Glomerular visceral epithelial cell (primary cell): ENCODE data around the gene AGAP1.
A peak's percentile ranks its signal among the peaks of the same experiment; 100 is the strongest.

Source experiments
- DNase-seq: peaks from one replicate; pipeline ENCODE4 v3.0.0-alpha.2; 2016; ENCODE audit errors: extremely low spot score

The AGAP1 gene

DNA sequence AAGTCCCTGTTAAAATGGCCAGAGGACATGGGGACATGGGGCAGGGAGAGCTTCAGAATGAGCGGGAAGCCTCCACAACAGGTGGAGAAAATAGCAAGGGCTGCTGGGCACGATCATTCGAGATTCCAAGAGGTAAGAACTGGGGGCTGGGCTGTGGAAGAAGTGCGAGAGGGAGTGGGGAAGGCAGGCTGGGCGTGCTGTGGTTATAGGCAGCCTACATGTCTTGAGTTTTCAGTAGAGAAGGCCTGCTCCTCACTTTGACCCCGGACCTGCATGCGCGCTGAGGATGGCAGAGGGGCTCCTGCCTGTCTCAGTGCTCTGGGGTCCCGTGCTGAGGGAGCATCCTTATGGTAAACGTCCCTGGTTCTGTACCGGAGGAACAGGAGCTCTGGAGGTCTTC, 115.5 kb downstream of the AGAP1 start:
- no peak for DNase-seq

DNA sequence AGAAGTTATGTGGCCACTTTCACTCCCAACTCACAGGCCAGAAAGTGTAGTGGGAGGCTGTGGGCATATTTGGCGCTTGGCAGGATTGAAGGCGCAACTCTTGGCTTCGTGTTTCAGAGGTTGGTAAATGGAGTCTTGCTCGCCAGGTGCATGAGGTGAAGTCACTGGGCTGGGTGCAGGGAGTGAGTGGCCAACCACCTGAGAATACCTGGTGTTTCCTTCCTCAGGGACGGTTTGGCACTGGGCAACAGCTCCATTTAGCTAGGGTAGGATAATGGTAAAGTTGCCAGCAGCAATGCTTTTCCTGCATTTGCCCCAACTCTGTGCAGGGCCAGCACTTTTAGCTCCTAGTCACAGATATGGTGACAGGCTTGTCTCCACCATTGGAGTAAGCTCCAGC, 115.9 kb downstream of the AGAP1 start:
- no peak for DNase-seq

DNA sequence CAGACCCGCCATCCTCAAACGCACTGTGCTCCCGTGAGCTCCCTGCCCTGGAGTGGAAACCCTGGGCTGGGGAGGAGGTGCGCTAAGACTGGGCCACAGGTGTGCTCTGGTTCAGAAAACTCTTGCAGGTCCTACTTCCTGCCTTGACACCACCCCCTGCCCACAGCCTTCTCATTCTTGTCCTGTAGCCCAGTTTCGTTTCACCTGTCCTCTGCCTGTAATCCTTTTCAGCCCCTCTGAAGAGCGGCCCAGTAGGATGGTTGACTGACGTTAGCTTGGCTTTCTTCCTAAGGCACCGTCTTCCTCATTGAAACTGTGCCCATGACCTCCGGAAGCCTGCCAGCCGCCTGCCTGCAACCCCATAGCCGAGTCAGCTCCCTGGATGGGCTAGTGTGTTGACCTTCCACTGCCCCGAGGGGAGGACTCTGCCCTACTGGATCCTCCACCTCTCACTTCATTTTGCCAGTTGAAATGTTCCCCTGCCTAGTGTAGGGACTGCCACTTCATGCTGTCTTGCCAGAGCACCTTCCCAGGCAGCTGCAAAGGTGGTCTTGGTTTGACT, 116.9 kb downstream of the AGAP1 start:
- no peak for DNase-seq

DNA sequence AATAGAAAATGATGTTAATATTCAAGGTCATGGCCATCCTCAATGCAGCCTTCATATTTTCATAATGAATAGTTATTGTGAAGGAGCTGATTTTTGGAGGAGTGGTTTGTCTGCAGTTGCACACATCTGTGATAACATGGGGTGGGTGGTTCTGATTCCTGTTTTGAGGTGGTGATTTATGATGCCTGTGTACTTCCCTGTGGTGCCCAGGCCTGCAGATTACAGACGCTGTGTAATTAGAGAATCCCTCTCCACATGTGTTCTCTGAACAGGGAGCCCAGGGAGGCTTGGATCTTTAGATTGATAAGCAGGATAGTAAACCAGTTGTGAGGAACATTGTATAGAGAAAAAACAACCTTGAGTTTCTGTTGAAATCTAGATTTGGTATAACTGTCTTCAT, 117.5 kb downstream of the AGAP1 start:
- no peak for DNase-seq

DNA sequence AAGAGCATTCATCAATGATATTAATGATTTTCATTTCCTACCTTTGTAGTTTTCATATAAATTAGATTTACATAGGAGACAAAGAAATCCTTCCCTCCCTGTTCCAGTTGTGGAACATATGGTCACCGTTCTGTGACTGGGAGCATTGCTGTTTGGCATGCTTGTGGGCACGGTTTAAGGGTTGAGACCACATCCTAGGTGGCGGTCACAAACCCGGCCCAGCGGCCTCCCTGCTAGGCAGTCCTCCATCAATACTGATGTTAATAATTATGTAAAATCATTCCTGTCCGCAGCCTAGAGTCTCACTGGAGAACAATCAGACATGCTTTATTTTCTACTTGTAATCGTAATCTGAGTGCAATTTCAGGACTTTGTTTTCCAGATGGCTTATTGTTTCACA, 117.9 kb downstream of the AGAP1 start:
- no peak for DNase-seq

DNA sequence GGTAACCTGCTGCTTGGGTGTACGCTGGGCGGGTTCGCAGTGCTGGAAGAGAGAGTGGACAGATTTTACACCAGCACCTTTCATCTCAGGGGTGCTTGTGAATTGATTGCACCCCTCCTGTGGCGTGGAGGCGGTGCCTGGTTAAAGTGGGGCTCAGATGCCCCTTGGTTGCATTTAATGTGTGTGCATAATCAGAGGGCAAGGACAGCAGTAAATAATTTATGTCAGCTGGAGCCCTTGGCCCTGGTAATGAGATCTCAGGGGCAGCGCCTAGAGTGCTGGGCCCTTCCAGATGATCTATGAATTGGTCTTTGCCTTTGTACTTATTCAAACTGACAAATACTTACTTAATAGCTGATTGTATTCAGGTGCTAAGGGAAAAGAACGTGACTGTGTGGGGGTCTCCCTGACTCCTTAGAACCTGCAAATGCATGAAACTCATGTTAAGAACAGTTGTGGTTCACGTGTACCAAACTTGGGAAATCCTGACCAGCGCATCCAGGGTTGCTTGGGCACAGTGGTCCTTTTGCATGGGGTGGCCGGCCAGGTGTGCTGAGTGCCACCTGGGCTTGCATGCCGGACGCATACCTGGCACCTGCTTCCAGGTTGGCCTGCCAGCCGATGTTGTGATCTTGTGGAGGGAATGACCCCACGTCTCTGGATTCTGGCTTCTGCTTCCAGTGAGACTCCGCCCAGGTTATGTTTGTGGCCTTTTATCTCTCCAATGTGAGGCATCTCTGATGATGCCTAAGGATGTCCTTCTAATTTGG, 118.5 kb downstream of the AGAP1 start:
- DNase-seq, result no peak

DNA sequence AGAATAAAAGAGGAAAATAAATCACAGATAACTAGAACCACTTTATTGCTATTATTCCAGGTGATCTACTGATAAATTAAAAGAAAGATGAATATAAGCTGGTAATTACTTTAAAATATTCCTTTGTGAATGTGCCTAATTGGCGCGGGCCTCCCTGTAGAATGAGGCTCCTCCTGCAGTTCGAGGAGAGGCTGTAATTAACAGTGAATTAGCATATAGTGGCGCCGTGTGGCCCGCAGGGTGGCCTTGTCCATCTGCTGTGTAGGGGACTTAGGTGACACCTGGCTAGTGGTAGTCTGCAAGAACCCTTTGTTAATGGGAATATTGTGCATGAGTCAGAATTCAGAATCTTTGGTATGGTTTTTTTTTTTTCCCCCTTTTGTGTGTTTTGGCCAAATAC, 119.8 kb downstream of the AGAP1 start:
- no peak for DNase-seq

DNA sequence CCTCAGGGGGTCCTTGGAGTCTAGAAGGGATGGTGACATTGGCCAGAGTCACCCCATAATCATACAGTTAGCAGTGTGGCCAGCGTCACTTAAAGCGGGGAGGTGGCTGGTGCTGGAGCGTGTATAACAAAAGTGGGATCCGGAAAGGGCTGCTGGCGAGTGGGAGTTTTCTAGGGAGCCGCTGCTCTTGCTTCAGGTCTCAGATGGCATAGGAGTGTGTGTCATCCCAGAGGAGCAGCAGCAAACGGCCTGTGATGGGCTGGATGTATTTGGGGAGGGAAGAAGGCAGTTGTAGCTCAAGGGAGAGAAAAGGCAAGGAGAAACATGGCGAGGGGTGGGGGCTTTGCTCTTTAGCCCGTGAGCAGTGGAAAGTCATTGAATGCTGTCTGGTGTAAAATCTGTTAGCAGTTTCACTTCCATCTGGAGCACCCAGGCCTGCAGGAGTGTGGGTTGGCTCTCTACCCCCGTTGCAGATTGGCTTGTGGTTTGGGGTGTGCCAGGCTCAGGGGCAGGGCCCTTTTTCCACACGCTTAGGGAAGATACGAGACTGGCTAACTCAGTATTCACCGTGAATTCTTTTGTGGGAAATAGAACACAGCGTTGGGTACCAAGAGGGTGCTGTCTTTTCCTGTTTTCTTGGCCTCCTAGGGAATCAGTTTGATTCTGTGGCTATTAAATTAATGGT, 120.5 kb downstream of the AGAP1 start:
- DNase-seq, result no peak

DNA sequence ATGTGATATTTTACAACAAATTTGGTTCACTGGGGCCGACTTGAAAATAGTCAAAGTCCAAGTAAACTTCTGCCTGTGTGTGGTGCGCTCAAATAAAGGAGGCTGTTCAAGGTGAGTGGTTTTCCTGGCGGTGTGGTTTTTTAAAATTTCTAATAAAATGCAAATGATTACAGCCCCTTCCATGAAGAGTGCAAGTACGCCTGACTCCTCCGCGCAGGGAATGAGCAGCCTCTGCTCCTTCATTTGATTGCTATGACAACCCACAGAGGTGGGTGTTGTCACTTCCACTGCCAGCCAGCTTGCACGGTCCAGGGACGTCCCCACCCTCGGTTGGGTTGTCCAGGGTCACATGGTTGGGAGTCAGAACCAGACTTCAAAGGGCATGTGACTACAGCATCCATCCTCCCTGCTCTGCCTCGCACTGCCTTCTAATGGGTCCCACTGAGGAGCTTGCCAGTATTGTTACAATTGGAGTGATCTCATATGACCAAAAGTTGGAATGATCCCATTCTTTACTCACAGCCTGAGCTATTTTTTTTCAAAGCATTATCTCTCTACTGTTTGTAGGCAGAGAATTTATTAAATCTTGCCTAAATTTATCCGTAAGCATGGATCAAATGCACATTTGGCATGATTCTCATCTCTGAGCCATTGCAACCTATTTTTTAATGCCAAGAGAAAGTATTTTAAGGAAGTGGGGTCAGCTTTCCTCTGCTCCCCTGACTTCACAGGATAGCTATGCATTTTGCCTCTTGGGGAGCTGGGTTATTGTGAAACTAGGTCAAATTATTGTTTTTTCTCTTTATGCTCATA, 121.3 kb downstream of the AGAP1 start:
- no peak for DNase-seq

DNA sequence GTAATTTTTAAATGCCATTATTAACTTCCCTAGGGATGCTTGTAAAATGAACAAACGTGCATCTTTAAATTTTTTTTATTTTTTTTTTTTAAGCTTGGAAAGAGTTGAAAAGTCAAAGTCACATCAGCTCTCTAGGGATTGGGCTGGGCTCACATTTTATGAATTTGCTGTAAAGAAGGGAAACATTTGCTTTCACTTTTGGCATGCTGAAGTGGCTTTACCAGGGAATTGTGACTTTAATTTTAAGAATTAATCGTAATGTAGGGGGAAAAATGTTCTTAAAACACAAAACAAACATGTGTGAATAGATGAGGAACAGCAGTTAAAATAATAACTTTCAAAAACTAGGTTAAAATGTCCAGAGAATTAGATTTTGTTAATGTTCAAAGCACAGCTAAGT, 123.0 kb downstream of the AGAP1 start:
- no peak for DNase-seq

DNA sequence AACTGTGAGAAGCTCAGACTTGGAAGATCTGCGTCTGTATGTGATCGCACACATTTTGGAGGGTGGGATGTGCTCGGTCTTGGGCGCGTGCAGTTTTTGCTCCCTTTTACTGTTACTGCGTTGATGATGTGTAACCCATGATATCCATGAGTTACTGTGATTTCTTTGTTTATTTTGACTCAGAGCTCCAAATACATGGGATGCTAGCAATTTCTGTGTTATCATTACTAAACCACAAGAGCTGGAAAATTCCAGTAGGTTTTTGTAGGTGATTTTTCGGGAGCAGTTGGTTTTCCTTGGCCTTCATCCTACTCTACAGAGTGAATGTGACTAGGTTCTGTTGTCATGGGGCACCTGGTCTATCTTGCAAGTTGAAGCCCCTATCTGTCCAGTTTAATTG, 124.2 kb downstream of the AGAP1 start:
- peak; percentile 38 for DNase-seq

DNA sequence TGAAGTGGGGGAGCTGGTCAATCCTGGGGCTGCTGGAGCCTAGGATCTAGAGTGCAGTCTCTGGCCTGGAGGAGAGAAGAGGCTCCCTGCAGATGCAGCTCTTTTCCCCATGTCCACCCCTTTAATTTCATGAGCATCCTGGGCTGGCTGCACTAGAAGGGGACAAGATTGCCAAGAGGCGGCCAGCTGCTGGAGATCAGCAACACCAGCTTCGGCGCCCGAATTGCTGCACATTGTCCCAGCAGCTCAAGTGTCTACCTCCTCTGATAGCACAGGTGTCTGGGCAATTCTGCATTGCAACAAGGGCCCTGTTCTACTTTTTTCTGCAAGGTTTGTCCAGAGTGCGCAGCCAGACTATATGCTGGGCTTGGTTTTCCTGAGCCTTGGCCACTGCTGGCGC, 125.7 kb downstream of the AGAP1 start:
- DNase-seq, result no peak

DNA sequence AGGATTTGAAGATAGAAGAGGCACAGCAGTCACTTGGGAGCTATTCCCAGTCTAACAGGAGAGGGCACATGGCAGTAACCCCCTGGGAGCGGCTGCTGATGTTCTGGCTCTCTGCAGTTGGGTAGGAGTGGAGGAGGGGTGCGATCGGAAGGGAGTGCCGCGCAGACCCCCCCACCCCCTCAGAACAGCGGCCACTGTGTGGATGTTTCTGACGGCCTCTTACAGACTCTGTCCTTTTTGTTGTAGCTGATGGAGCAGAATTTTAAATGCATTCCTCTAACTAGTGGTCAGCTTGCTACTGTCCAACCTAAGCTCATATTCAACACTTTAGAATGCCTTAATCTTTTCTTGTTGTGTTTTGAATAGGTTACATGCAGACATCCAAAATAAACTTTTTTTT, 127.9 kb downstream of the AGAP1 start:
- no peak for DNase-seq

DNA sequence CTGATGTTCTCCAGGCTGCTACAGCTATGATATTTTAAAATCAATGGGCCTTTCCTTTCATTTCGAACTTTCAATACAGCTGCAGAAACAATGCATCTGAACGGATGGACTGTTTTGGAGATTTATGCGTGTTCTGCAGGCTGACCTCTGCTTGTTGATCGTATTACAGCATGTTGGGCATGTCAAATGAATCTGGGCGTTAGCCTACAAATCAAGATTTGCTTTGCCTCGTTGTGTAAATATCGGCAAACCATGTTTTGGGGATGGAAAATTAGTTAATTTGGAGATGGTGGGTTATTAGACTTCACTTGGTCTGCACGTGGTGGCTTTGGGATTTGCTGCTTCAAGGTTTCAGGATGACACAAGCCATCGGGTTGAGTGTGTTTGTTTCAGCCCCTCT, 129.3 kb downstream of the AGAP1 start:
- no peak for DNase-seq

DNA sequence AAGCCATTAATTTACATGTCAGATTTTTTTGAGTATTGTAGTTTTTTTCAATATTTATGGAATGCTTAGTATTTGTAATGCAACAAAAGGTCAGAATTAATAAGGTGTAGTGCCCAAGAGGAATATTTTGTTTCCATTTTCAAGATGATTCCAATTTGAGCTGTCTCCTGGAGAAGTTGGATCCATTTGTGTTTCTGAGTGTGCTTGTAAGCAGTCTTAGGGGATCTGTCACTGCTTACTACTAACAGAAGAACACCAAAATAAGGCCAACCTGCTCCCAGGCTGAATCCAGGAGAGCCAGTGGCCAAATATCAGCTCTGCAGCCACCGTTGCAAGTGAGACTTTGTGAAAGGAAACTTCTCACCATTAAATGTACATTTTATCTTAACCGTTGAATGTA, 129.9 kb downstream of the AGAP1 start:
- no peak for DNase-seq

DNA sequence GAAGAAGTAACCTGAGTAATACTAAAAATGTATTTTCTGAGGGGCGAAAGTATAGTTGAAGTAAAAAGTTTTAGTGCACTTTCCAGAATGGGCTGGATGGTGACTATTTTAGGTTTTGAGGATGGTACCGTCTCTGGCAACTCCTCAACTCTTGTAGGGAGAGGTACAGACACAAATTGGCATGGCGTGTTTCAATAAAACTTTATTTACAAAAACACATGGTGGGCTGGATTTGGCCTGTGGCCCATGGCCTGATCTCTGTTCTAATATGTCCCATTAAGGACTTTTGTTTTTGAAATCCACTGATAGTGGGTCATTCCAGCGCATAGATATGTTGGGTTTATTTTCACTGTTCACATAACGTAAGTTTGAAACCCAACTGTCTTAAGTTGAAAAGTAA, 132.8 kb downstream of the AGAP1 start:
- no peak for DNase-seq

DNA sequence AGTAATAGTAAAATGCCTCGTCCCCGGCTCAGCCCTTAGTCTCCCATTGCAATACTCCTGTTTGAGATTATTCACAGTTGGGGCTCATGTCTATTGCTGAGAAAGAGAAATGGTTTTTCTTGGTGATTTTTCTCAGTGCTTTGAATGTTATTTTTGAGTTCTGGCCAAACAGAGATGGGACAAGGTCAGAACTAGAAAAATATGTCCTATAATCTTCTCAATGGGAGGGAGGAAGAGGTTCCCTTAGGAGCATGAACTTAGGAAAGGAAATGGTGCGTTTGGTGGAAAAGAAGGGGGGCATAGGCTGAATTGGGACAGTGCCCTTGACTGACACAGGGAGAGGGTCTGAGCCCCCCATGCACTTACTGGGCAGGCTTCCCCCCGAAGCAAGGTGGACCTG, 133.8 kb downstream of the AGAP1 start:
- no peak for DNase-seq

DNA sequence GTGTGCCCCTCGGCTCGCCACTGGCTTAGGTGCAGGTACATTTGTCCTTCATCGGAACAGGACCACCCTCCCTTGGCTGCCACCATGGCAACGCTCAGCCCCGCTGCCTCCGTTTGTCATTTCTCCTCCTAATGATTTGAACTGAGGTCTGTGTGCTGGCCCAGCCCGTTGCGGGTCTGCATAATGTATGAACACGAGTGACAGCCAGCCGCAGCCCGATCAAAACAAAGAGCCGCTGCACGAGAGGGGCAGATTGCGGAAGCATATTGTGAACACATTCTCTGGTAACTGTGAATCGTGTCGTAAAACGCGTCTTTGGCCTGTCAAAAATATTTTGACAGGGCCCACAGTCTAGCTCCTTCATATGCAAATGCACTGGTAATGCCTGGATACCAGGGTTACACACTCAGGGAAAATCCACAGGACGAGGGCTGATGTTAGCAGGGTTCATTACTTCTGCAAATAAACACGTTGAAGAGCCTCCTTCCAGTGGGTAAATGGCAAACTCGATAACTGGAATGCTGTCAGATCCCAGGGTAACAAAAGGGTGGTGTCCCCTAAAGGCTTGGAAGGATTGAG, 137.0 kb downstream of the AGAP1 start:
- no peak for DNase-seq

DNA sequence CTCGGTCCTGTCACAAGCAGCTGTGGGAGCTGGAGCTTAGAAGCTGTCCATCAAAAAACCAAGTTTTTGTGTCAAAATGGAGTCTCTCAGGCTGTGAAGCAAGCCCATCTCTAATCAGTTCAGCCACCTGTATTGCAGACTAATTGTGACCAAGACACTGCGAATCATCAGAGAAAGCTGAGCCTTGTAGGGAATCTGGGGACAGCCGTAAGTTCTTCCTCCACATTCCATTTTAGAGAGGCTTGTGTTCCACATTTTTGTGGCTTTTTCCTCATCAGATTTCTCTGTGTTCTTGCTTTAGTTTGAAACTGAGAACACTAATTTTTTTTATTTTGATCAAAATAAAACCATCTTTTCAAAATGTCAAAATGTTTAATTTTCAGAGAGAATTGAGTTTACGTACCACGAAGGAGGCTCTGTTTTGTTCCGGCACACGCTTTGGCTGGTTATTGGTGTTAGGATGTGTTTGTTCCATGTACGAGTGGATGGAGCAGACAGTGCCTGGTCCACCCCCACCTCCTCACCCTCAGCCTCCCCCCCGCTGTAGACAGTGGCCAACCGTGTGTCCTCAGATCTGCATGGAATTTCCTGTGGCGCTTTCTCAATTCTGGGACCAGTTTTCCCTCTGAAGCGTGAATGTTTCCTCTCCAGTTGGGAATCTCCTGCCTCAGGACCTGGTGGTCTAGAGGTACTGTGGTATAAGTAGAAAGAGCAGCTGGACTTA, 140.8 kb downstream of the AGAP1 start:
- DNase-seq, result peak; percentile 41

DNA sequence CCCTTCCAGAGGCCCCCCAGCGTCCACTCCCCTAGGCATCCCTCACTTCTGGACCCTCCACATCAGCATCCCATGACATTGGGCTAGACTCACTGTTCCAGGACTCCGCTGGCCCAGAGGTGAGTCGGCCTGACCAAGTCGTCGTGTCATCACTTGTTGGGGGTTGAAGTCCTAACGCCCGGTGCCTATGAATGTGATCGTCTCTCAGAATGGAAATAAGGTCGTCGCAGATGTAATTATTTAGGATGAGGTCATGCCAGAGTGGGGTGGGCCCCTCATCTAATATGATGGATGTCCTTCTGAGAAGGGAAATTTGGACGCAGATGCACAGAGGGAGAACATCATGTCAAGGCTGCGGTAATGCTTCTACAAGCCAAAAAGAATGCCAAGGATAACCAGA, 142.7 kb downstream of the AGAP1 start:
- DNase-seq, result no peak

DNA sequence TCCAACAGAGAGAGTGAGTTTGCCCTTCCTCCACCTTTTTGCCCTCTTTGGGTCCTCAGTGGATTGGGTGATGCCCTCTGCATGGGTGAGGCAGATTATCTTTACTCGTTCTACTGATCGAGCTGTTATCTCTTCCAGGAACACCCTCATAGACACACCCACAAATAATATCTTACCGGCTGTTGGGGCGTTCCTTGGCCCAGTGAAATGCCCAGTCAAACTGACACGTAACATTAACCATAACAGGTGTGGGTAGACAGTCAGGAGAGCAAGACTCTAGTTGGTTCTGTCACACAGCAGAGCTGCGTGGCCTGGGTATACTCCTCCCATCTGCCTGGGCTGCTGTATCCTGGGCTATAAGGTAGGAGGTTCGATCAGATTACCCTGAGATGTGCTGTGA, 144.1 kb downstream of the AGAP1 start:
- no peak for DNase-seq
